Lung (tissue), 12 donors: ENCODE data around the gene CCS. TPM values are rescaled to one million over a fixed set of nuclear protein-coding genes. Genes with fewer than 3 reads are reported as not detected.

Experiments used
- ATAC-seq: fragments of 200-7000 bp; cut with Tn5 transposase; one replicate; pipeline ENCODE4 v1.9.1; 2020; ENCODE audit warnings: moderate number of reproducible peaks; ENCODE audit not compliant: insufficient read depth, low FRiP score
- DNase-seq, 3 donors: peaks; one replicate each; pipeline ENCODE4 v3.0.0-alpha.2; 2013 to 2017
- H3K27ac ChIP-seq, 2 donors: one replicate each; pipeline ENCODE4 v1.5.1; 2013; ENCODE audit warnings: mild to moderate bottlenecking in 2 of 2, moderate library complexity in 2 of 2, control low read depth in 1 of 2, inconsistent platforms in 1 of 2, low read depth in 1 of 2, low read length in 1 of 2
- H3K27me3 ChIP-seq, 3 donors: one replicate each; pipeline ENCODE4 v1.5.1; 2013; ENCODE audit warnings: low read length in 2 of 3; ENCODE audit not compliant: control insufficient read depth in 3 of 3, insufficient read depth in 3 of 3
- H3K36me3 ChIP-seq, 4 donors: one replicate each; pipeline ENCODE4 v1.5.1; 2013; ENCODE audit warnings: low read length in 4 of 4, mild to moderate bottlenecking in 1 of 4, moderate library complexity in 1 of 4; ENCODE audit not compliant: control insufficient read depth in 4 of 4, insufficient read depth in 4 of 4
- H3K4me1 ChIP-seq, 5 donors: one replicate each; pipeline ENCODE4 v1.5.1; 2013; ENCODE audit warnings: low read length in 5 of 5, mild to moderate bottlenecking in 2 of 5, moderate library complexity in 1 of 5; ENCODE audit not compliant: control insufficient read depth in 5 of 5, insufficient read depth in 5 of 5
- H3K4me3 ChIP-seq: one replicate; pipeline ENCODE4 v1.5.1; 2013; ENCODE audit warnings: mild to moderate bottlenecking, control low read depth, moderate library complexity
- H3K9ac ChIP-seq, 2 donors: one replicate each; pipeline ENCODE4 v1.5.1; 2013; ENCODE audit warnings: low read length in 2 of 2, control low read depth in 1 of 2; ENCODE audit not compliant: insufficient read depth in 1 of 2
- H3K9me3 ChIP-seq, 4 donors: one replicate each; pipeline ENCODE4 v1.5.1; 2013; ENCODE audit warnings: low read length in 3 of 4, mild to moderate bottlenecking in 1 of 4, moderate library complexity in 1 of 4; ENCODE audit not compliant: control insufficient read depth in 4 of 4, insufficient read depth in 3 of 4
- CTCF ChIP-seq: IDR thresholded peaks from 2 replicates; pipeline ENCODE4 v1.5.1; 2012; ENCODE audit warnings: mild to moderate bottlenecking; ENCODE audit errors: control extremely low read depth, extremely low read depth
- WGBS, 2 donors: extraction: QIAGEN DNeasy Blood & Tissue Kit; methylation state at CpG; one replicate each; pipeline ENCODE4 v1.1.7; 2013; 5-methylcytosine and 5-hydroxymethylcytosine counted together
- polyA plus RNA-seq, 2 donors: library from polyadenylated mRNA; stranded (reverse); fragments of 200-250 nt; gene quantifications; one replicate each; pipeline ENCODE4 v1.2.1, GENCODE V29; 2013
- total RNA-seq, 2 donors: library from RNA; depleted of rRNA in 1 of 2; stranded (reverse); fragments of >200 nt in 1 of 2; gene quantifications; one replicate each; pipeline ENCODE4 v1.2.1, GENCODE V29; 2014 to 2021
- donor health status: control.
- donor health status: control.
- donor health status: Bipolar disorder and iron deficiency.
- donor health status: healthy.
- donor health status: DM: yes; HTN: yes; CAD: no.

CCS gene
- total and polyA plus RNA-seq, 4 donors = 32.7 to 52.2 (median 36.2) TPM

- H3K36me3 ChIP-seq = peaks cover 0 to 2% (median 0%) of the 10 kb centered on the region in 4 donors
- H3K27me3 ChIP-seq = no peaks in the 10 kb centered on the region
- H3K4me1 ChIP-seq = peaks cover 0 to 10% (median 0%) of the 10 kb centered on the region in 5 donors
- no peak overlapping the region for H3K9ac ChIP-seq
- 91 to 95% methylated on average over 13 to 14 of the region's 14 CpGs for WGBS, 2 donors
- no peak overlapping the region for H3K27ac ChIP-seq
- ATAC-seq (no peak), DNase-seq (no peak)
- no peak for TF ChIP-seq CTCF
- no peaks in the 10 kb centered on the region for H3K9me3 ChIP-seq
- no peak overlapping the region for H3K4me3 ChIP-seq
These were observed 28.4 kb upstream of the CCS start for GRCh38 chr11:66564538-66564937.

GRCh38 chr11:66564984-66565383 lies 28.0 kb upstream of the CCS start:
- DNase-seq (no peak), ATAC-seq (no peak)
- Histone ChIP-seq H3K27me3 (no peaks in the 10 kb centered on the region), H3K4me3 (no peak overlapping the region), H3K9ac (no peak overlapping the region), H3K27ac (no peak overlapping the region), H3K4me1 (peaks cover 0 to 10% (median 0%) of the 10 kb centered on the region in 5 donors), H3K9me3 (no peaks in the 10 kb centered on the region), H3K36me3 (peaks cover 0 to 2% (median 0%) of the 10 kb centered on the region in 4 donors)
- 91 to 93% methylated on average over 5 of the region's 5 CpGs for WGBS, 2 donors
- TF ChIP-seq CTCF = no peak

- Histone ChIP-seq H3K36me3 (peaks cover 0 to 2% (median 0%) of the 10 kb centered on the region in 4 donors), H3K27ac (no peak overlapping the region), H3K9ac (no peak overlapping the region), H3K9me3 (no peaks in the 10 kb centered on the region), H3K4me1 (peaks cover 0 to 10% (median 0%) of the 10 kb centered on the region in 5 donors), H3K4me3 (no peak overlapping the region), H3K27me3 (no peaks in the 10 kb centered on the region)
- no peak for ATAC-seq
- WGBS, 2 donors = 91 to 93% methylated on average over 8 of the region's 8 CpGs
- no peak for DNase-seq
- TF ChIP-seq CTCF = no peak
These were observed 26.8 kb upstream of the CCS start for GRCh38 chr11:66566221-66566620.

GRCh38 chr11:66567787-66568123 lies 25.2 kb upstream of the CCS start:
- no peaks in the 10 kb centered on the region for H3K27me3 ChIP-seq
- H3K4me3 ChIP-seq = no peak overlapping the region
- H3K36me3 ChIP-seq = peaks cover 0 to 2% (median 0%) of the 10 kb centered on the region in 4 donors
- H3K4me1 ChIP-seq = peaks cover 0 to 10% (median 0%) of the 10 kb centered on the region in 5 donors
- WGBS, 2 donors = 61 to 69% methylated on average over 14 to 15 of the region's 15 CpGs
- no peak for TF ChIP-seq CTCF
- DNase-seq (no peak), ATAC-seq (no peak)
- no peak overlapping the region for H3K27ac ChIP-seq
- H3K9ac ChIP-seq = no peak overlapping the region
- H3K9me3 ChIP-seq = no peaks in the 10 kb centered on the region
